Upper lobe of left lung (tissue), 4 donors: Measurements from ENCODE around the gene PTCD3.

Experiments
- POLR2A ChIP-seq, 4 donors: fragments of 450-650 bp; IDR thresholded peaks; one replicate each; pipeline ENCODE4 v1.5.1; 2016 to 2017; ENCODE audit warnings: antibody characterized with exemption in 4 of 4, mild to moderate bottlenecking in 2 of 4
- POLR2AphosphoS5 ChIP-seq, 2 donors: sonication (generic); formaldehyde crosslinking; IDR thresholded peaks; one replicate each; pipeline ENCODE4 v1.5.1; 2017; ENCODE audit warnings: antibody characterized with exemption in 2 of 2
- TF ChIP-seq, protein P1 (sequence below), 6 experiments: fragments of 450-650 bp in 4 of 6; fragments of 200-600 bp in 2 of 6; sonication (generic) in 2 of 6; IDR thresholded peaks; one replicate each; pipeline ENCODE4 v1.5.1; 2016 to 2019; ENCODE audit warnings: antibody characterized with exemption in 6 of 6

DNA sequence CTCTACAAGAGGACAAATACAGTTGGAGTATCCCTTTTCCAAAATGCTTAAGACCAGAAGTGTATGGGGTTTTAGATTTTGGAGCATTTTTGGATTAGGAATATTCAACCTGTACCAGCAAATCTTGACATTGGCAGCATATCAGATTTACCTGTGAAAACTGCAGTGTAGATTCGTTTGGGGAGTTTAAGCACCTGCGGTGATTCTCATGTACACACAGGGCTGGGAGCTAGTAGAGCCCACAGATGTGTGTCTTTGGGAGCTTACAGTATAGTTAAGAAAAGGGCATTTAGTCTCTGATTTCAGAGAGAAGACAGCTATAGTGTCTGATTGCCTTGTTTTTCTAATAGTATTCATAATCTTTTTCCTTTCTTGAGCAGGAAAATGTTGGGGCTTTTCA lies 30.1 kb downstream of the PTCD3 start:
- TF ChIP-seq, protein P1, sequence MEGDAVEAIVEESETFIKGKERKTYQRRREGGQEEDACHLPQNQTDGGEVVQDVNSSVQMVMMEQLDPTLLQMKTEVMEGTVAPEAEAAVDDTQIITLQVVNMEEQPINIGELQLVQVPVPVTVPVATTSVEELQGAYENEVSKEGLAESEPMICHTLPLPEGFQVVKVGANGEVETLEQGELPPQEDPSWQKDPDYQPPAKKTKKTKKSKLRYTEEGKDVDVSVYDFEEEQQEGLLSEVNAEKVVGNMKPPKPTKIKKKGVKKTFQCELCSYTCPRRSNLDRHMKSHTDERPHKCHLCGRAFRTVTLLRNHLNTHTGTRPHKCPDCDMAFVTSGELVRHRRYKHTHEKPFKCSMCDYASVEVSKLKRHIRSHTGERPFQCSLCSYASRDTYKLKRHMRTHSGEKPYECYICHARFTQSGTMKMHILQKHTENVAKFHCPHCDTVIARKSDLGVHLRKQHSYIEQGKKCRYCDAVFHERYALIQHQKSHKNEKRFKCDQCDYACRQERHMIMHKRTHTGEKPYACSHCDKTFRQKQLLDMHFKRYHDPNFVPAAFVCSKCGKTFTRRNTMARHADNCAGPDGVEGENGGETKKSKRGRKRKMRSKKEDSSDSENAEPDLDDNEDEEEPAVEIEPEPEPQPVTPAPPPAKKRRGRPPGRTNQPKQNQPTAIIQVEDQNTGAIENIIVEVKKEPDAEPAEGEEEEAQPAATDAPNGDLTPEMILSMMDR (IDR thresholded peaks at IDR 0.05), result no peak
- no peak for TF ChIP-seq POLR2A (IDR thresholded peaks at IDR 0.05)
- TF ChIP-seq POLR2AphosphoS5 (IDR thresholded peaks at IDR 0.05), result no peak
